ENCODE measurements around the gene PDZRN3.

PDZRN3 gene

DNA sequence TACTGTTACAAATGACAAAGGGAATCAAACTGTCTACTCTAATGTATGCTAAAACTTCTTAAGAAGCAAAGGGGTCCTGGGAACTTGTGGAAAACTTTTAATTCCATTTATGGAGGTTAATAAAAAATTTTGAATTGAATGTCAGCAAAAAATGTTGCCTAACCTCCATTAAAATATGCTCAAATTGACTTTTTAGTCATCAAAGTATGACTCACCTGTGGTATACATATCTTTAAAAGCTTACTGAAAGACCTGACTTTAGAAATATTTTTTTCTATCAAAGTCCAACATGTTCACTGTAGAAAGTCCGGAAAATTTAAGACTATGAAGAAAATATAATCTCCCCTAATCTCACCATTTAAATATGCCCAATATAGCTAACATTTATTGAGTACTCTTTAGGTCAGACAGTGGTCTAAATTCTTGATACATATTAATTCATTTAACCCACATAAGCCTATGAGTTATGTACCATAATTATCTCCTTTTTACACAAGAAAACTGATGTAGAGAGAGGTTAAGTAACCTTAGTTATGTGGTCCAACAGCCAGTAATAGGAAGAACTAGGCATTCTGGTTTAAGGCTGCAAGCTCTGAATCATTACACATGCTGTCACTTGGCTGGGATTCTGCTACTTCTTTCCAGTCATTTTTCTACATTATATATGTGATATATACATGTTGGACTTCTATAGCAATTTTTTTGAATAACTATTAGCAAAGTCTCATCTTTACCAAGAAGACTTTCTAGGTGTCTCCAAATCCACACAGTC, 83.6 kb downstream of the PDZRN3 start:
- Histone ChIP-seq H3K79me1 (ENCODE audit: low read length) (no peaks in the 10 kb centered on the region), H3K27ac (ENCODE audit: low read depth, low read length) (no peak overlapping the region), H3K23ac (ENCODE audit: low read length) (no peak overlapping the region), H3K4ac (ENCODE audit: low read depth, low read length) (no peak overlapping the region), H3K9ac (ENCODE audit: low read length) (no peak overlapping the region), H3K9me3 (ENCODE audit: insufficient read depth, low read depth, low read length) (no peaks in the 10 kb centered on the region), H3K27me3 (ENCODE audit: insufficient read depth, low read length) (no peaks in the 10 kb centered on the region), H4K8ac (ENCODE audit: low read depth, low read length) (no peak overlapping the region), H3K36me3 (ENCODE audit: control insufficient read depth in 1 of 2, insufficient read depth in 2 of 2, low read length in 2 of 2) (peaks cover 0 to 2% of the 10 kb centered on the region in 2 experiments), H3K79me2 (ENCODE audit: control insufficient read depth, insufficient read depth, low read length, poor library complexity) (no peaks in the 10 kb centered on the region), H4K91ac (ENCODE audit: low read depth, low read length) (no peak overlapping the region), H2AK5ac (ENCODE audit: low read length) (no peak overlapping the region), H3K4me3 (ENCODE audit: low read depth, low read length) (no peak overlapping the region), H4K12ac (ENCODE audit: low read depth, low read length) (no peak overlapping the region), H2BK120ac (ENCODE audit: insufficient read depth, low read length, poor library complexity) (no peak overlapping the region), H3K4me2 (ENCODE audit: low read length) (no peak overlapping the region), H3K14ac (ENCODE audit: low read length) (no peak overlapping the region), H3K18ac (ENCODE audit: low read length) (no peak overlapping the region), H2BK12ac (ENCODE audit: low read length) (no peak overlapping the region), H2BK5ac (ENCODE audit: low read depth, low read length, poor library complexity) (no peak overlapping the region), H2AFZ (ENCODE audit: insufficient read depth, low read length, poor library complexity) (no peak overlapping the region), H3K4me1 (ENCODE audit: control insufficient read depth in 1 of 2, insufficient read depth in 2 of 2, low read length in 2 of 2) (peaks cover 6 to 7% of the 10 kb centered on the region in 2 experiments)
- peak in 1 of 2 donors; percentile 18 for DNase-seq
- no CpG with 5 or more reads among the region's 1 CpG for WGBS (ENCODE audit: extremely low coverage, insufficient coverage, insufficient read length)

DNA sequence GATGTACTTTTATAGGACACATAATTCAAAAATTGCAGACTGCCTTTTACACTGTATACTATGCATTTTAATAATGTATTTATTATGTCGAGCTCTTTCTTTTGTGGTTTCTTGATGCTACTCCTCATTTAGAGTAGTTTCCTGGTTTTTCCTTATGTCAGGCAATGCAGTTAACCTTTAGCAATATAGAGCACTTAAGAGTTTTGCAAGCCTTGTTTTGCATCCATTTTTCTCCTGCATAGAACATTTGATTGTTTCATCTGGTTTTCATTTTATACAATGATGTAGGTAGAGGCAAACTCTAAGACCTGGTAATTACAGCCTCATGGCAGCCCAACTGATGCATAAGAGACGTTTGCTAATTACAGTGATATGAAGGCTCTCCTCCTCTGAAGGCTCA, 86.3 kb downstream of the PDZRN3 start:
- H3K27me3 ChIP-seq (ENCODE audit: insufficient read depth, low read length): no peaks in the 10 kb centered on the region
- no peak overlapping the region for H2BK12ac ChIP-seq (ENCODE audit: low read length)
- no peak overlapping the region for H3K27ac ChIP-seq (ENCODE audit: low read depth, low read length)
- H3K4ac ChIP-seq (ENCODE audit: low read depth, low read length): no peak overlapping the region
- H3K9me3 ChIP-seq (ENCODE audit: insufficient read depth, low read depth, low read length): no peaks in the 10 kb centered on the region
- H2AK5ac ChIP-seq (ENCODE audit: low read length): no peak overlapping the region
- no peak overlapping the region for H2BK5ac ChIP-seq (ENCODE audit: low read depth, low read length, poor library complexity)
- no peak overlapping the region for H4K91ac ChIP-seq (ENCODE audit: low read depth, low read length)
- no peak for DNase-seq
- no CpG with 5 or more reads among the region's 2 CpGs for WGBS (ENCODE audit: extremely low coverage, insufficient coverage, insufficient read length)
- H3K79me2 ChIP-seq (ENCODE audit: control insufficient read depth, insufficient read depth, low read length, poor library complexity): no peaks in the 10 kb centered on the region
- no peak overlapping the region for H3K9ac ChIP-seq (ENCODE audit: low read length)
- H3K36me3 ChIP-seq (ENCODE audit: control insufficient read depth in 1 of 2, insufficient read depth in 2 of 2, low read length in 2 of 2): peaks cover 2% of the 10 kb centered on the region in 2 experiments
- no peak overlapping the region for H2AFZ ChIP-seq (ENCODE audit: insufficient read depth, low read length, poor library complexity)
- H3K4me2 ChIP-seq (ENCODE audit: low read length): no peak overlapping the region
- no peak overlapping the region for H3K4me3 ChIP-seq (ENCODE audit: low read depth, low read length)
- H3K4me1 ChIP-seq (ENCODE audit: control insufficient read depth in 1 of 2, insufficient read depth in 2 of 2, low read length in 2 of 2): peaks cover 6 to 10% of the 10 kb centered on the region in 2 experiments
- H4K8ac ChIP-seq (ENCODE audit: low read depth, low read length): no peak overlapping the region
- no peak overlapping the region for H2BK120ac ChIP-seq (ENCODE audit: insufficient read depth, low read length, poor library complexity)
- H3K14ac ChIP-seq (ENCODE audit: low read length): no peak overlapping the region
- no peak overlapping the region for H3K18ac ChIP-seq (ENCODE audit: low read length)
- H3K23ac ChIP-seq (ENCODE audit: low read length): no peak overlapping the region
- H3K79me1 ChIP-seq (ENCODE audit: low read length): no peaks in the 10 kb centered on the region
- no peak overlapping the region for H4K12ac ChIP-seq (ENCODE audit: low read depth, low read length)

DNA sequence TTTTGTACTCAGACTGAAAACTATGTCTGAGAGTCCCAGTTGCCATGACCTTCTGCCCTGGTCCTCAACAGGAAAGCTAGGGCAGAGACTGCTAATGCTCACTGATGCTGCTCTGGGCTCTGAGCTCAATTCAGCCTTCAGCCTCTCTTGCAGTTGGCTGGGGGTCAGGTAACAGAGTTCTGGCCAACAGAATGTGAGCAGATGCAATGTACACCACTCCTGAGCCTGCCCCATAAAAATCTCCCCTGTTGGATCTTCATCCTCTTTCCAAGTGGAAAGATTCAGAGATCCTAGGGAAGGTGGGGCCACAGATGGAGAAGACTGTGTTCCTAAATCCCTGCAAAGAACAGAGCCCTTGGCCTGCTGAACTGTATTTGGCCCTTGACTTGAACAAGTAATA, 87.8 kb downstream of the PDZRN3 start:
- peaks cover 2% of the 10 kb centered on the region in 2 experiments for H3K36me3 ChIP-seq (ENCODE audit: control insufficient read depth in 1 of 2, insufficient read depth in 2 of 2, low read length in 2 of 2)
- H3K9ac ChIP-seq (ENCODE audit: low read length): no peak overlapping the region
- no peak overlapping the region for H3K4me3 ChIP-seq (ENCODE audit: low read depth, low read length)
- H3K27me3 ChIP-seq (ENCODE audit: insufficient read depth, low read length): no peaks in the 10 kb centered on the region
- no peak overlapping the region for H3K4ac ChIP-seq (ENCODE audit: low read depth, low read length)
- H2AK5ac ChIP-seq (ENCODE audit: low read length): no peak overlapping the region
- no peaks in the 10 kb centered on the region for H3K9me3 ChIP-seq (ENCODE audit: insufficient read depth, low read depth, low read length)
- no peaks in the 10 kb centered on the region for H3K79me2 ChIP-seq (ENCODE audit: control insufficient read depth, insufficient read depth, low read length, poor library complexity)
- no peak overlapping the region for H3K14ac ChIP-seq (ENCODE audit: low read length)
- H3K79me1 ChIP-seq (ENCODE audit: low read length): no peaks in the 10 kb centered on the region
- H3K4me1 ChIP-seq (ENCODE audit: control insufficient read depth in 1 of 2, insufficient read depth in 2 of 2, low read length in 2 of 2): peaks cover 6 to 10% of the 10 kb centered on the region in 2 experiments
- no peak overlapping the region for H4K91ac ChIP-seq (ENCODE audit: low read depth, low read length)
- H2BK5ac ChIP-seq (ENCODE audit: low read depth, low read length, poor library complexity): no peak overlapping the region
- no peak overlapping the region for H3K27ac ChIP-seq (ENCODE audit: low read depth, low read length)
- no peak overlapping the region for H3K23ac ChIP-seq (ENCODE audit: low read length)
- H3K18ac ChIP-seq (ENCODE audit: low read length): no peak overlapping the region
- no peak overlapping the region for H2AFZ ChIP-seq (ENCODE audit: insufficient read depth, low read length, poor library complexity)
- H4K8ac ChIP-seq (ENCODE audit: low read depth, low read length): no peak overlapping the region
- no peak overlapping the region for H3K4me2 ChIP-seq (ENCODE audit: low read length)
- no peak for DNase-seq
- H4K12ac ChIP-seq (ENCODE audit: low read depth, low read length): no peak overlapping the region
- no peak overlapping the region for H2BK12ac ChIP-seq (ENCODE audit: low read length)
- no peak overlapping the region for H2BK120ac ChIP-seq (ENCODE audit: insufficient read depth, low read length, poor library complexity)

DNA sequence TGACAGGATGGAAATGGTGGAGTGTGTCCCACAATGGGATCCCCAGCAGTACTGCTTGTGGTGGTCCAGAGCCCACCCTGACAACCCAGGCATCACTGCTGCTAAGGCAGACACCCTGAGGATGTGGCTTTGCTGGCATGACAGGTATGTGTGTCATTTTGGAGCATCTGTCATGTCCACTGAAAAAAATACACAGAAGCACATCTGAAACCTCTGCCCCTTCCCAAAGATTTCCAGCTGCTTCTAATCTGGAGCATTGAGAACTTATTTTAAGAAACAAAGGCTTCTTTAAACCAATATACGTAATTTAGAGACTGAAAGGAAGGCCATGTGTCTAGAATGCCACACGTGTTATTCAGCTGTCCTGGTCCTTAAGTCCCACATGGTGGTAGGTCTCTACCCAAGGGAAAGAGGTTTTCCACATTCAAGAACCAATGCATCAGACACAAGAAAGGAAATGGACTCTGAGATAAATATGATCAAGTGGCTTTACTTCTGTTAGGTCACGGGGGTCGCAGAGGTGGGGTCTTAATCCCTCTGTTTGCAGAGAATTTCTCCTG, 88.3 kb downstream of the PDZRN3 start:
- H2BK12ac ChIP-seq (ENCODE audit: low read length): no peak overlapping the region
- peaks cover 6 to 10% of the 10 kb centered on the region in 2 experiments for H3K4me1 ChIP-seq (ENCODE audit: control insufficient read depth in 1 of 2, insufficient read depth in 2 of 2, low read length in 2 of 2)
- no peak overlapping the region for H2BK5ac ChIP-seq (ENCODE audit: low read depth, low read length, poor library complexity)
- H3K4me3 ChIP-seq (ENCODE audit: low read depth, low read length): no peak overlapping the region
- no peak overlapping the region for H4K91ac ChIP-seq (ENCODE audit: low read depth, low read length)
- WGBS (ENCODE audit: extremely low coverage, insufficient coverage, insufficient read length): no CpG with 5 or more reads among the region's 4 CpGs
- no peaks in the 10 kb centered on the region for H3K27me3 ChIP-seq (ENCODE audit: insufficient read depth, low read length)
- H3K27ac ChIP-seq (ENCODE audit: low read depth, low read length): no peak overlapping the region
- H2BK120ac ChIP-seq (ENCODE audit: insufficient read depth, low read length, poor library complexity): no peak overlapping the region
- no peak overlapping the region for H3K14ac ChIP-seq (ENCODE audit: low read length)
- no peaks in the 10 kb centered on the region for H3K9me3 ChIP-seq (ENCODE audit: insufficient read depth, low read depth, low read length)
- H3K79me2 ChIP-seq (ENCODE audit: control insufficient read depth, insufficient read depth, low read length, poor library complexity): no peaks in the 10 kb centered on the region
- no peak overlapping the region for H4K8ac ChIP-seq (ENCODE audit: low read depth, low read length)
- DNase-seq: no peak
- H4K12ac ChIP-seq (ENCODE audit: low read depth, low read length): no peak overlapping the region
- no peak overlapping the region for H2AK5ac ChIP-seq (ENCODE audit: low read length)
- no peak overlapping the region for H3K9ac ChIP-seq (ENCODE audit: low read length)
- H3K36me3 ChIP-seq (ENCODE audit: control insufficient read depth in 1 of 2, insufficient read depth in 2 of 2, low read length in 2 of 2): peaks cover 2% of the 10 kb centered on the region in 2 experiments
- H3K4ac ChIP-seq (ENCODE audit: low read depth, low read length): peak overlapping the region; percentile 75
- no peaks in the 10 kb centered on the region for H3K79me1 ChIP-seq (ENCODE audit: low read length)
- no peak overlapping the region for H2AFZ ChIP-seq (ENCODE audit: insufficient read depth, low read length, poor library complexity)
- H3K18ac ChIP-seq (ENCODE audit: low read length): peak overlapping the region; percentile 88
- no peak overlapping the region for H3K4me2 ChIP-seq (ENCODE audit: low read length)
- no peak overlapping the region for H3K23ac ChIP-seq (ENCODE audit: low read length)
